Adipose tissue (tissue), 3 donors: ENCODE measurements around the gene FBXL17. TPM values are rescaled to one million over a fixed set of nuclear protein-coding genes. Genes with fewer than 3 reads are reported as not detected.

Source experiments
- H3K27ac ChIP-seq: one replicate; pipeline ENCODE4 v1.5.1; 2013; ENCODE audit warnings: low read depth, low read length
- WGBS, 3 donors: extraction: QIAGEN DNeasy Blood & Tissue Kit; methylation state at CpG; one replicate each; pipeline ENCODE4 v1.1.7; 2013; 5-methylcytosine and 5-hydroxymethylcytosine counted together
- polyA plus RNA-seq, 3 donors: library from polyadenylated mRNA; stranded (reverse); fragments of 200-250 nt; gene quantifications; one replicate each; pipeline ENCODE4 v1.2.3, GENCODE V29; 2013
- donor health status: healthy with polysubstance abuse.
- donor health status: Bipolar disorder and iron deficiency.
- donor health status: healthy.

Gene FBXL17
- polyA plus RNA-seq, 3 donors, result 4.1 to 11.2 (median 10.1) TPM

DNA sequence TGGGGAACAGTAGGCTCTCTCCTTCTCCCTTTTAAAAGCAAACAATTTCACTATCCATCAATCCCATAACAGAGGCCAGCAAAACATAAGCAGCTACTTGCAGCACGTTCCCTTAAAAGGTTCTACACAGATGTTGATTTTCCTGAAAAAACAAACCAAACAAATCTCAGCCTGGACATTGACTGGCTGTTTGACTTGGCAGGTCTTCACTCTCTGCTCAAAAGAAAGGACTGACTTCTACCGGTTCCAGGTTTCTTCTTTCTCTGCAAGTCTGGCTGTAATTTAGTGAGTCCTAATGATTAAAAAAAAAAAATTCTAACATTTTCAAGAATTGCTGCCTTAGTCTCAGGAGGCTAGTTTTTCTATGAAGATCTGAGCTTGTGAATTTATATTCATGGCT is 508.0 kb downstream of the FBXL17 start:
- no peak overlapping the region for H3K27ac ChIP-seq
- WGBS, 3 donors, result 32 to 87% (median 82%) methylated on average over 2 of the region's 2 CpGs

DNA sequence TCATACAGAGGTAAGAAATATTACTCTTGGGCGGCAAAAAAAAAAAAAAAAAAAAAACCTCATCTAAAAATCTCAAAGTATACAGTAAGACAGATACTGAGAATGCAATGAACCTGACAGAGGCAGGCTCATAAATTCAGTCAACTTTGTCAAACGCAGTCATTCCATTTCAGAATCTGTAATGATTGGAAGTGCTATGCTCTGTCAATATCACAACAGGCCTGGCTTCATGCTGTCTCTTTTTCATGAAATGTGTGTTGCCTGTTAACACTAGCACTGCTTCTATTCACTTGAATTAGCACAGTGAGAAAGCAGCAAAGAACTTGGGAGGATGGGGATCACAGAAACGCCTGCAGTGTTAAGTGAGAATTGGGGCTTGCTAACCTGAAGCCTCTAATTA is 510.9 kb downstream of the FBXL17 start:
- H3K27ac ChIP-seq, result no peak overlapping the region
- WGBS, 3 donors, result 88 to 97% (median 94%) methylated on average over 3 of the region's 3 CpGs

- WGBS, 3 donors, result 81 to 84% (median 84%) methylated on average over 4 of the region's 4 CpGs
- no peak overlapping the region for H3K27ac ChIP-seq
These were observed 512.3 kb downstream of the FBXL17 start for GRCh38 chr5:107869438-107870115.

GRCh38 chr5:107868650-107869409 is 513.1 kb downstream of the FBXL17 start:
- H3K27ac ChIP-seq, result no peak overlapping the region
- 92 to 97% (median 94%) methylated on average over 7 of the region's 7 CpGs for WGBS, 3 donors

GRCh38 chr5:107867266-107867665 is 514.6 kb downstream of the FBXL17 start:
- 85 to 94% (median 94%) methylated on average over 2 of the region's 2 CpGs for WGBS, 3 donors
- no peak overlapping the region for H3K27ac ChIP-seq

GRCh38 chr5:107864793-107865192 is 517.1 kb downstream of the FBXL17 start:
- 74 to 80% (median 78%) methylated on average over 2 of the region's 2 CpGs for WGBS, 3 donors
- H3K27ac ChIP-seq, result no peak overlapping the region

GRCh38 chr5:107863125-107863524 is 518.8 kb downstream of the FBXL17 start:
- 78 to 93% (median 80%) methylated on average over 2 of the region's 2 CpGs for WGBS, 3 donors
- no peak overlapping the region for H3K27ac ChIP-seq

DNA sequence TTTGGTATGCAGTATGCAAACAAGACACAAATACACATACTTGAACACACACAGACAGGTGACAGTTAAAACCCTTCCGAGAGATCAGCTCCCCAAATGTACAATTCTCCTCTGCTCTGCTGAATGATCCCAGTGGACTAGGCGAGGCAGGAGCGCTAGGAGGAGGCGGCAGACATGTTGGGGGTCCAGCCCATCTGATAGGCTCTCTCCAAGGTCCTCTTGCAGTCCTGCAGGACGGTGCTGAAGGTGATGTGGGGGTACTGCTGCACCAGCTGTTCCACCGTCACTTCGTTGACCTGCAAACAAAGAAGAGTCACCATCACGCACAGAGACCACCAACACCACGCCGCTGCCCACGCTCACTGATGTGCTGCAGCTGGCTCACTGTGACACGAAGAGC is 520.3 kb downstream of the FBXL17 start:
- 89 to 97% (median 93%) methylated on average over 12 of the region's 12 CpGs for WGBS, 3 donors
- H3K27ac ChIP-seq, result no peak overlapping the region

DNA sequence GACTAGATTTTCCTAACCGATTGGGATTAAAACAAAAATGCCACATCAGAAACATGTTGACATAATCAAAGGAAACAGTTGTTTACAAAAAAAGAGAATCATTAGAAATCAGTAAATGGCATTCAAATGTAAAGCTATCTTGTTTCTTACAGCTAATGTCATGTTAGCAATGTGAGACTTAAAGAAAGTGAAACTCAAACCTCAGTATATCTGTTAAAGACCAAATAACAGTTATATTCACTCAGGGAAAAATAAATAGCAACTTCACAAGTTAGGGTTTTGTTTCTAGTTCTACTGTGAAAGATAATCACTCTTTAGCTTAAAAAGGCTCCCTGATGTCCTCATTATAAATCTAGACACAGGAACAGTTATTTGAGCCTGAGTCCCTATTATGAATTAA is 521.9 kb downstream of the FBXL17 start:
- no peak overlapping the region for H3K27ac ChIP-seq
- 84 to 92% (median 87%) methylated on average over 1 of the region's 1 CpG for WGBS, 3 donors

GRCh38 chr5:107858788-107859187 is 523.1 kb downstream of the FBXL17 start:
- 76 to 90% (median 84%) methylated on average over 3 of the region's 3 CpGs for WGBS, 3 donors

GRCh38 chr5:107858324-107858723 is 523.6 kb downstream of the FBXL17 start:
- H3K27ac ChIP-seq, result no peak overlapping the region
- WGBS, 3 donors, result 74 to 88% (median 87%) methylated on average over 4 of the region's 4 CpGs

More at GRCh38 chr5:107858788-107859187, 523.1 kb downstream of the FBXL17 start:
- H3K27ac ChIP-seq, result no peak overlapping the region

GRCh38 chr5:107857785-107858184 is 524.1 kb downstream of the FBXL17 start:
- no peak overlapping the region for H3K27ac ChIP-seq
- 96 to 100% (median 100%) methylated on average over 2 of the region's 2 CpGs for WGBS, 3 donors

- 64 to 70% (median 65%) methylated on average over 2 of the region's 2 CpGs for WGBS, 3 donors
- no peak overlapping the region for H3K27ac ChIP-seq
These were observed 526.7 kb downstream of the FBXL17 start for GRCh38 chr5:107855171-107855570.

- whole genome bisulfite sequencing, 3 donors, result 88 to 90% (median 89%) methylated on average over 6 of the region's 6 CpGs
- H3K27ac ChIP-seq, result no peak overlapping the region
These were observed 528.2 kb downstream of the FBXL17 start for GRCh38 chr5:107853696-107854095.

DNA sequence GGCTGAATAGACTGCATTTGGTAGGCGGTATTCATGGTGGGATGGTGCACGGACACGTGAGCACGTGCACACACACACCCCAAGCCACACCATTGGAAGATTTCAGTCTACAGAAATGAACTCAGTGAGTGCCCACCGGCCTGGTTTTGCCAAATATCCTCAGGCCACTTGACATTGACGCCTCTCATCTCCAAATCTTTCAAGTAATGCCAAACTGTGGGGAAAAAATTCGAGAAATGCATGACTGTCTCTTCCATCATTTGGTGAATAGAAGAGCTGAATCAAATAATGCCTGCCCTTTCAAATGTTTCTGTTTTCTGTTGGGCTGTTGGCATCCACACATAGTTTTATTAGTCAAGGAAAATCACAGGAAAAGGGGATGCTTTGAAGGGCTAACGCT is 528.9 kb downstream of the FBXL17 start:
- WGBS, 3 donors, result 87 to 88% (median 87%) methylated on average over 8 of the region's 8 CpGs
- no peak overlapping the region for H3K27ac ChIP-seq

GRCh38 chr5:107849118-107849517 is 532.8 kb downstream of the FBXL17 start:
- WGBS, 3 donors, result 88 to 92% (median 92%) methylated on average over 5 of the region's 5 CpGs
- H3K27ac ChIP-seq, result no peak overlapping the region

- 63 to 73% (median 70%) methylated on average over 4 of the region's 4 CpGs for WGBS, 3 donors
- no peak overlapping the region for H3K27ac ChIP-seq
These were observed 541.3 kb downstream of the FBXL17 start for GRCh38 chr5:107840592-107840991.

GRCh38 chr5:107840161-107840560 is 541.7 kb downstream of the FBXL17 start:
- WGBS, 3 donors, result 80 to 86% (median 84%) methylated on average over 3 of the region's 3 CpGs
- no peak overlapping the region for H3K27ac ChIP-seq

- no peak overlapping the region for H3K27ac ChIP-seq
- 92 to 95% (median 94%) methylated on average over 8 of the region's 8 CpGs for WGBS, 3 donors
These were observed 546.8 kb downstream of the FBXL17 start for GRCh38 chr5:107835096-107835495.

DNA sequence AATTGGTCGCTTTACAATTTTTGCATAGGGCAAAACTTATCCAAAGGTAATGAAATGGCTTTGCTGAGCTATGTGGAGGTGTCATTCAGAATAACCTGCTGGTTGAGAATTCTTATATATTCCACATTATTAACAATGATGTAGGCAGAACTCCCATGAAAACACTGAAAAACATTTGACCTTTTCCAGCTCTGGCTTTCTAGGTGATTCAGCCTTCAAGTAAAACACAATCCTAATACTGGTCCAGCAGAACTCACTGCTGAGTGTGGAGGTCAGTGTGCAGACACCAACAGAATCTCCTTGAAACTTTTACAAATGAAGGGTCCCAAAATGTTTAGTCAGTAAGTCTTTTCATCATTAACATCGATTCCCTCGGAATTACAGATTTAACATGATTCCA is 549.2 kb downstream of the FBXL17 start:
- no peak overlapping the region for H3K27ac ChIP-seq
- WGBS, 3 donors, result 91 to 95% (median 92%) methylated on average over 3 of the region's 3 CpGs
